Neural cell (in vitro differentiated cells): ENCODE data around the gene AMOTL2. TPM values are rescaled to one million over a fixed set of nuclear protein-coding genes. Genes with fewer than 3 reads are reported as not detected.

Source experiments
- H2AFZ ChIP-seq: fragments of 200-600, 300-800 bp; sonication (generic), shearing (Covaris generic); 2 replicates; pipeline ENCODE4 v1.6.0; 2014; ENCODE audit warnings: low read depth, mild to moderate bottlenecking, antibody characterized with exemption, low read length, moderate library complexity
- H3F3A ChIP-seq: fragments of 200-600 bp; shearing (Covaris generic); 2 replicates; pipeline ENCODE4 v1.6.1; 2016; ENCODE audit warnings: mild to moderate bottlenecking, moderate library complexity, mixed read lengths, antibody characterized with exemption, low read length; ENCODE audit not compliant: insufficient read depth, poor library complexity, severe bottlenecking
- H3K27ac ChIP-seq: fragments of 200-600, 300-800 bp; sonication (generic), shearing (Covaris generic); 2 replicates; pipeline ENCODE4 v1.5.1; 2014; ENCODE audit warnings: mild to moderate bottlenecking, low read length, moderate library complexity
- H3K27me3 ChIP-seq: fragments of 300-800, 200-600 bp; sonication (generic), shearing (Covaris generic); 2 replicates; pipeline ENCODE4 v1.6.0; 2014; ENCODE audit warnings: mild to moderate bottlenecking, low read depth, low read length, moderate library complexity; ENCODE audit not compliant: insufficient read depth
- H3K36me3 ChIP-seq: fragments of 300-800, 200-600 bp; sonication (generic), shearing (Covaris generic); 2 replicates; pipeline ENCODE4 v1.5.1; 2014; ENCODE audit warnings: mild to moderate bottlenecking, antibody characterized with exemption, low read length, moderate library complexity; ENCODE audit not compliant: insufficient read depth
- H3K4me2 ChIP-seq: fragments of 300-800, 200-600 bp; sonication (generic), shearing (Covaris generic); 2 replicates; pipeline ENCODE4 v1.6.0; 2014; ENCODE audit warnings: mild to moderate bottlenecking, low read length
- H3K4me3 ChIP-seq: fragments of 300-800, 200-600 bp; sonication (generic), shearing (Covaris generic); 2 replicates; pipeline ENCODE4 v1.5.1; 2014; ENCODE audit warnings: mild to moderate bottlenecking, low read length, moderate library complexity
- H3K79me2 ChIP-seq: fragments of 200-600 bp; shearing (Covaris generic); replicated peaks from 2 replicates; pipeline ENCODE4 v1.6.0; 2014; ENCODE audit warnings: mild to moderate bottlenecking, low read length, moderate library complexity; ENCODE audit not compliant: insufficient read depth
- H3K9ac ChIP-seq: fragments of 300-800, 200-600 bp; sonication (generic), shearing (Covaris generic); 2 replicates; pipeline ENCODE4 v1.6.1; 2016; ENCODE audit warnings: mild to moderate bottlenecking, low read length, mixed read lengths
- H3K9me2 ChIP-seq: fragments of 200-600 bp; shearing (Covaris generic); 2 replicates; pipeline ENCODE4 v1.6.1; 2016; ENCODE audit warnings: mild to moderate bottlenecking, low read length, mixed read lengths; ENCODE audit not compliant: insufficient read depth
- H3K9me3 ChIP-seq: fragments of 200-600, 300-800 bp; sonication (generic), shearing (Covaris generic); 2 replicates; pipeline ENCODE4 v1.6.1; 2016; ENCODE audit warnings: mild to moderate bottlenecking, mixed run types, low read length, moderate library complexity, mixed read lengths
- H4K20me1 ChIP-seq: fragments of 200-600 bp; shearing (Covaris generic); 2 replicates; pipeline ENCODE4 v1.6.1; 2016; ENCODE audit warnings: mild to moderate bottlenecking, mixed run types; ENCODE audit not compliant: insufficient read depth
- EP300 ChIP-seq: fragments of 450-650 bp; conservative IDR thresholded peaks from 2 replicates; pipeline ENCODE4 v1.6.1; 2014; ENCODE audit warnings: antibody characterized with exemption, mild to moderate bottlenecking, moderate library complexity; ENCODE audit not compliant: poor library complexity, severe bottlenecking
- EZH2 ChIP-seq: fragments of 200-600, 300-800 bp; shearing (Covaris generic), sonication (generic); IDR thresholded peaks from 2 replicates; pipeline ENCODE4 v1.6.1; 2014; ENCODE audit warnings: antibody characterized with exemption, low read length, borderline replicate concordance, mild to moderate bottlenecking; ENCODE audit not compliant: insufficient read depth, poor library complexity, severe bottlenecking
- MXI1 ChIP-seq: fragments of 450-650 bp; conservative IDR thresholded peaks from 2 replicates; pipeline ENCODE4 v1.6.1; 2014; ENCODE audit warnings: antibody characterized with exemption, mild to moderate bottlenecking; ENCODE audit not compliant: poor library complexity, severe bottlenecking
- POLR2AphosphoS5 ChIP-seq: IDR thresholded peaks from 2 replicates; pipeline ENCODE4 v1.6.1; 2012
- RAD21 ChIP-seq: fragments of 450-650 bp; conservative IDR thresholded peaks from 2 replicates; pipeline ENCODE4 v1.6.1; 2014; ENCODE audit warnings: antibody characterized with exemption, mild to moderate bottlenecking, moderate library complexity
- SMC3 ChIP-seq: fragments of 450-650 bp; conservative IDR thresholded peaks from 2 replicates; pipeline ENCODE4 v1.6.1; 2014; ENCODE audit warnings: antibody characterized with exemption, mild to moderate bottlenecking, moderate library complexity; ENCODE audit not compliant: poor library complexity
- TAF1 ChIP-seq: IDR thresholded peaks from 2 replicates; pipeline ENCODE4 v1.6.1; 2012; ENCODE audit warnings: low read depth
- polyA plus RNA-seq: library from polyadenylated mRNA; depleted of rRNA; stranded (reverse); fragments of >200 nt; gene quantifications from 2 replicates; pipeline ENCODE4 v1.2.3, GENCODE V29; 2014
- TF ChIP-seq, protein P1 (sequence below): IDR thresholded peaks from 2 replicates; pipeline ENCODE4 v1.6.1; 2012; ENCODE audit warnings: borderline replicate concordance
- TF ChIP-seq, protein P2 (sequence below): fragments of 450-650 bp; IDR thresholded peaks from 2 replicates; pipeline ENCODE4 v1.5.1; 2014; ENCODE audit warnings: antibody characterized with exemption, mild to moderate bottlenecking, moderate library complexity; ENCODE audit not compliant: poor library complexity, severe bottlenecking

Gene AMOTL2
- polyA plus RNA-seq, 1 donor from 2014 or later: 30.1 TPM

DNA sequence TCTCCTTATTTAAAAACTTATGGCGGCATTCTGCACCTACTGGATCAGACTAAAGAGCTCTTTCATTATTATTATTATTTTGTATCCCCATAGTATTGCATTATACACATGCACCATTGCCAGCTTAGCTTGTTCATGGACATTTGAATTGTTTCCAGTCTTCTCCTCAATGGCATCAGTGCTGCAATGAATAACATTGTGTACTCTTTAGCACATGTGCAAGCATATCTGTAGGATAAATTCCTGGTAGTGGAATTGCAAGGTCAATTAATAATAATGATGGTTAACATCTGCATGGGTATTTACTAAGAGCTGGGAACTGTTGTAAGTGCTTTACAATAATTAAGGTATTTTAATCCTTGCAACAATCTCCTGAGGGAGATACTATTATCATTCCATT, 52.0 kb downstream of the AMOTL2 start:
- H3K9ac ChIP-seq: no peak overlapping the region
- no peaks in the 10 kb centered on the region for H3K9me3 ChIP-seq
- no peaks in the 10 kb centered on the region for H3F3A ChIP-seq
- no peak overlapping the region for H2AFZ ChIP-seq
- TF ChIP-seq, protein P1, sequence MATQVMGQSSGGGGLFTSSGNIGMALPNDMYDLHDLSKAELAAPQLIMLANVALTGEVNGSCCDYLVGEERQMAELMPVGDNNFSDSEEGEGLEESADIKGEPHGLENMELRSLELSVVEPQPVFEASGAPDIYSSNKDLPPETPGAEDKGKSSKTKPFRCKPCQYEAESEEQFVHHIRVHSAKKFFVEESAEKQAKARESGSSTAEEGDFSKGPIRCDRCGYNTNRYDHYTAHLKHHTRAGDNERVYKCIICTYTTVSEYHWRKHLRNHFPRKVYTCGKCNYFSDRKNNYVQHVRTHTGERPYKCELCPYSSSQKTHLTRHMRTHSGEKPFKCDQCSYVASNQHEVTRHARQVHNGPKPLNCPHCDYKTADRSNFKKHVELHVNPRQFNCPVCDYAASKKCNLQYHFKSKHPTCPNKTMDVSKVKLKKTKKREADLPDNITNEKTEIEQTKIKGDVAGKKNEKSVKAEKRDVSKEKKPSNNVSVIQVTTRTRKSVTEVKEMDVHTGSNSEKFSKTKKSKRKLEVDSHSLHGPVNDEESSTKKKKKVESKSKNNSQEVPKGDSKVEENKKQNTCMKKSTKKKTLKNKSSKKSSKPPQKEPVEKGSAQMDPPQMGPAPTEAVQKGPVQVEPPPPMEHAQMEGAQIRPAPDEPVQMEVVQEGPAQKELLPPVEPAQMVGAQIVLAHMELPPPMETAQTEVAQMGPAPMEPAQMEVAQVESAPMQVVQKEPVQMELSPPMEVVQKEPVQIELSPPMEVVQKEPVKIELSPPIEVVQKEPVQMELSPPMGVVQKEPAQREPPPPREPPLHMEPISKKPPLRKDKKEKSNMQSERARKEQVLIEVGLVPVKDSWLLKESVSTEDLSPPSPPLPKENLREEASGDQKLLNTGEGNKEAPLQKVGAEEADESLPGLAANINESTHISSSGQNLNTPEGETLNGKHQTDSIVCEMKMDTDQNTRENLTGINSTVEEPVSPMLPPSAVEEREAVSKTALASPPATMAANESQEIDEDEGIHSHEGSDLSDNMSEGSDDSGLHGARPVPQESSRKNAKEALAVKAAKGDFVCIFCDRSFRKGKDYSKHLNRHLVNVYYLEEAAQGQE: no peak
- no peak for TF ChIP-seq RAD21
- TF ChIP-seq EP300: no peak
- TF ChIP-seq EZH2: no peak
- no peaks in the 10 kb centered on the region for H3K27me3 ChIP-seq
- H3K9me2 ChIP-seq: no peaks in the 10 kb centered on the region
- H3K27ac ChIP-seq: no peak overlapping the region
- H3K36me3 ChIP-seq: no peaks in the 10 kb centered on the region
- no peaks in the 10 kb centered on the region for H3K79me2 ChIP-seq
- H3K4me3 ChIP-seq: no peak overlapping the region
- H3K4me2 ChIP-seq: no peak overlapping the region
- no peaks in the 10 kb centered on the region for H4K20me1 ChIP-seq

DNA sequence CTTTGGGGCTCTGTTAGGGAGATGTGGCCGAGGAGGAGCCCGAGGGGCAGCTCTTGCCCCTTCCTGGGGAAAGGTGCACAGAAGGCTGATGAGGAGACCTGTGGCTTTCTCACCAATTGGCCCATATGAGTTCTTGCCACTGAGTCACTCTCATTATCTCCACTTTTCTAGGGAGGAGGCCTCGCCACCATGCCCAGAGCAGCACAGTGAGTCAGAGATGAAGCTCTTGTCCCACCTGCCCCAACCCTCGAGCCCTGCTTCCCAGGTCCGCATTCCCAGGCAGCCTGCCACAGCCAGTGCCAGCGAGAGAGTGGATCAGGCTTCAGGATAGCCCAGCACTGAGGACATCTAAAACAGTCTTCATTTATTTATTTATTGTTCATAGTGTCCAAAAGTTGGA, 53.5 kb downstream of the AMOTL2 start:
- Histone ChIP-seq H3K9me2 (no peaks in the 10 kb centered on the region), H3K79me2 (no peaks in the 10 kb centered on the region), H3K4me3 (no peak overlapping the region), H3K4me2 (no peak overlapping the region), H3K9ac (no peak overlapping the region), H3K36me3 (no peaks in the 10 kb centered on the region), H2AFZ (no peak overlapping the region), H3F3A (no peaks in the 10 kb centered on the region), H3K27me3 (no peaks in the 10 kb centered on the region), H3K27ac (no peak overlapping the region), H3K9me3 (no peaks in the 10 kb centered on the region), H4K20me1 (no peaks in the 10 kb centered on the region)
- no peak for TF ChIP-seq EZH2
- TF ChIP-seq, protein P1: no peak

DNA sequence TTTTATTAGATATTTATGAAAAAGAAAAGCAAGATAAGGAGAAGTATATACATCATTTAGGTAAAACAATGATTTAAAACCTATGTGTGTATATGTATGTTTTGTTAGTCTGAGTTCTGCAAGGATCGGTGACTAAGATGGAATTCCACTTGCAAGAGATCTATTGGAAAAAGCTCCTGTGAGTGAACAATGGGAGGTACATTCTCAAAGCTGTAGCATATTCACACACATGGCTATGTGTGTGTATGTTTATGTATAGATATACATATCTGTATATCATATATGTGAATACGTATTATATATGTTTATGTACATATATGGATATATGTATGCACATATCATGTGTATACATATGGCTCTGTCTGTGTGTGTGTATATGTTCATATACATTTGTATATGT, 54.3 kb downstream of the AMOTL2 start:
- Histone ChIP-seq H3K27me3 (no peaks in the 10 kb centered on the region), H3K36me3 (no peaks in the 10 kb centered on the region)

More for the DNA sequence above, 54.3 kb downstream of the AMOTL2 start:
- Histone ChIP-seq H4K20me1 (no peaks in the 10 kb centered on the region), H3K4me2 (no peak overlapping the region), H3F3A (no peaks in the 10 kb centered on the region), H2AFZ (no peak overlapping the region), H3K9ac (no peak overlapping the region), H3K9me3 (no peaks in the 10 kb centered on the region), H3K9me2 (no peaks in the 10 kb centered on the region), H3K27ac (no peak overlapping the region), H3K4me3 (no peak overlapping the region), H3K79me2 (no peaks in the 10 kb centered on the region)
- no peak for TF ChIP-seq MXI1
- no peak for TF ChIP-seq EP300
- TF ChIP-seq TAF1: no peak
- no peak for TF ChIP-seq POLR2AphosphoS5
- no peak for TF ChIP-seq SMC3
- TF ChIP-seq, protein P2, sequence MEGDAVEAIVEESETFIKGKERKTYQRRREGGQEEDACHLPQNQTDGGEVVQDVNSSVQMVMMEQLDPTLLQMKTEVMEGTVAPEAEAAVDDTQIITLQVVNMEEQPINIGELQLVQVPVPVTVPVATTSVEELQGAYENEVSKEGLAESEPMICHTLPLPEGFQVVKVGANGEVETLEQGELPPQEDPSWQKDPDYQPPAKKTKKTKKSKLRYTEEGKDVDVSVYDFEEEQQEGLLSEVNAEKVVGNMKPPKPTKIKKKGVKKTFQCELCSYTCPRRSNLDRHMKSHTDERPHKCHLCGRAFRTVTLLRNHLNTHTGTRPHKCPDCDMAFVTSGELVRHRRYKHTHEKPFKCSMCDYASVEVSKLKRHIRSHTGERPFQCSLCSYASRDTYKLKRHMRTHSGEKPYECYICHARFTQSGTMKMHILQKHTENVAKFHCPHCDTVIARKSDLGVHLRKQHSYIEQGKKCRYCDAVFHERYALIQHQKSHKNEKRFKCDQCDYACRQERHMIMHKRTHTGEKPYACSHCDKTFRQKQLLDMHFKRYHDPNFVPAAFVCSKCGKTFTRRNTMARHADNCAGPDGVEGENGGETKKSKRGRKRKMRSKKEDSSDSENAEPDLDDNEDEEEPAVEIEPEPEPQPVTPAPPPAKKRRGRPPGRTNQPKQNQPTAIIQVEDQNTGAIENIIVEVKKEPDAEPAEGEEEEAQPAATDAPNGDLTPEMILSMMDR: no peak
- no peak for TF ChIP-seq RAD21
- no peak for TF ChIP-seq EZH2
- TF ChIP-seq, protein P1: no peak
